ENCODE results near the gene PSMB1. TPM values are rescaled to one million over a fixed set of nuclear protein-coding genes. Genes with fewer than 3 reads are reported as not detected.

The PSMB1 gene
- total and polyA plus RNA-seq, 2 donors (not counting 3 experiments of a cell fraction or from before 2014, with no cell fraction given) = 198 to 560 TPM

GRCh38 chr6:170597278-170597677, 44.2 kb upstream of the PSMB1 start:
- H3K9me3 ChIP-seq (replicated peaks; ENCODE audit: control insufficient read depth, insufficient read depth, low read length) = no peaks in the 10 kb centered on the region
- no peak for TF ChIP-seq FOS (IDR thresholded peaks at IDR 0.05; ENCODE audit: borderline replicate concordance, insufficient read depth, low read length)
- no peaks in the 10 kb centered on the region for H3K9me1 ChIP-seq (replicated peaks; ENCODE audit: control insufficient read depth, extremely low read depth, insufficient read depth, low read length)
- DNase-seq (ENCODE audit: low read depth, low spot score) (no peak), FAIRE-seq (no peak)
- no TSS peak for BruUV-seq (replicated peaks)
- no peak overlapping the region for H3K4me2 ChIP-seq (ENCODE audit: insufficient read depth, low read length)
- H3K4me1 ChIP-seq (ENCODE audit: control insufficient read depth, extremely low read depth, insufficient read depth, low read length) = no peaks in the 10 kb centered on the region
- no peak overlapping the region for H2AFZ ChIP-seq (ENCODE audit: low read depth, low read length)
- H3K79me2 ChIP-seq (ENCODE audit: control insufficient read depth, insufficient read depth, low read length) = no peaks in the 10 kb centered on the region
- ChIA-PET CTCF (no interaction called here), POLR2A (no interaction called here)
- H4K20me1 ChIP-seq (replicated peaks; ENCODE audit: control insufficient read depth, extremely low read depth, insufficient read depth, low read length) = no peaks in the 10 kb centered on the region
- H3K27me3 ChIP-seq (ENCODE audit: control insufficient read depth in 2 of 2, insufficient read depth in 2 of 2, low read length in 2 of 2) = peaks cover 0 to 2% of the 10 kb centered on the region in 2 experiments
- H3K9ac ChIP-seq (replicated peaks; ENCODE audit: extremely low read depth, insufficient read depth, low read length) = no peak overlapping the region
- no peaks in the 10 kb centered on the region for H3K36me3 ChIP-seq (ENCODE audit: control insufficient read depth in 2 of 2, extremely low read depth in 1 of 2, insufficient read depth in 2 of 2, low read length in 2 of 2)
- no peak overlapping the region for H3K27ac ChIP-seq (ENCODE audit: insufficient read depth, low read depth, low read length)
- H3K4me3 ChIP-seq (replicated peaks in 1 of 3; ENCODE audit: insufficient read depth in 1 of 3, low read depth in 1 of 3, low read length in 3 of 3) = no peak overlapping the region
- intact Hi-C loops (cut with micrococcal nuclease) (no loop called here), dilution Hi-C loops (cut with MboI; ENCODE audit: extremely low pct_ligation_motif_present, low sequenced_read_pairs) (no loop called here)

DNA sequence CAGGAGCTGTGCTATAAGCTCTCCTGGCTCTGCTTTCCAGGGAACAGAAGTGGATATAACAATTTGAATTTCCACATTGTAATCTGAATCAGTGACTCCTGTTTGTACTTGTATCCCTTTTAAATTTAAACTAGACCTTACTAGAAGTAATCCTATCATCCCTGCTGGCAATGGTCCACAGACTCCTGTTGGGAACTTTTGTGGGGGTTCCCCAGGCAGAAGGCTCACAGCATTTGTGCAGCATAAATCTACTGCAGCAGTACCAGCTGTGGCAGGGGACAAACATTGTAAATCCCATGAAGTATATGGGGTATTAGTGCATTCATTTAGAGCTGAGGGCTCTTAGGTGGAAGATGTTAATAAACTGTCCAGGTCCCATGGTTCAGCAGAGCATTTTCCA, 43.3 kb upstream of the PSMB1 start:
- Histone ChIP-seq H3K4me3 (replicated peaks in 1 of 3; ENCODE audit: insufficient read depth in 1 of 3, low read depth in 1 of 3, low read length in 3 of 3) (no peak overlapping the region), H3K9me1 (replicated peaks; ENCODE audit: control insufficient read depth, extremely low read depth, insufficient read depth, low read length) (no peaks in the 10 kb centered on the region), H3K4me1 (ENCODE audit: control insufficient read depth, extremely low read depth, insufficient read depth, low read length) (no peaks in the 10 kb centered on the region), H3K27ac (ENCODE audit: insufficient read depth, low read depth, low read length) (no peak overlapping the region), H3K27me3 (ENCODE audit: control insufficient read depth in 2 of 2, insufficient read depth in 2 of 2, low read length in 2 of 2) (peaks cover 0 to 2% of the 10 kb centered on the region in 2 experiments), H3K36me3 (ENCODE audit: control insufficient read depth in 2 of 2, extremely low read depth in 1 of 2, insufficient read depth in 2 of 2, low read length in 2 of 2) (no peaks in the 10 kb centered on the region), H3K4me2 (ENCODE audit: insufficient read depth, low read length) (no peak overlapping the region), H3K9ac (replicated peaks; ENCODE audit: extremely low read depth, insufficient read depth, low read length) (no peak overlapping the region), H4K20me1 (replicated peaks; ENCODE audit: control insufficient read depth, extremely low read depth, insufficient read depth, low read length) (no peaks in the 10 kb centered on the region), H2AFZ (ENCODE audit: low read depth, low read length) (no peak overlapping the region), H3K9me3 (replicated peaks; ENCODE audit: control insufficient read depth, insufficient read depth, low read length) (no peaks in the 10 kb centered on the region), H3K79me2 (ENCODE audit: control insufficient read depth, insufficient read depth, low read length) (no peaks in the 10 kb centered on the region)
- POLR2A ChIA-PET = no interaction called here
- dilution Hi-C loops (cut with MboI; ENCODE audit: extremely low pct_ligation_motif_present, low sequenced_read_pairs) (no loop called here), intact Hi-C loops (cut with micrococcal nuclease) (no loop called here)
- TF ChIP-seq FOS (IDR thresholded peaks at IDR 0.05; ENCODE audit: borderline replicate concordance, insufficient read depth, low read length) (no peak), MYC (IDR thresholded peaks at IDR 0.05; ENCODE audit: low read depth, low read length) (no peak), POLR2A (IDR thresholded peaks at IDR 0.05; ENCODE audit: low read depth, low read length) (no peak), JUN (IDR thresholded peaks at IDR 0.05; ENCODE audit: borderline replicate concordance, insufficient read depth, insufficient read length, low read depth) (no peak), CTCF (IDR thresholded peaks at IDR 0.05; ENCODE audit: extremely low read depth in 1 of 2, insufficient read depth in 1 of 2, low read depth in 1 of 2, low read length in 2 of 2) (no peak), POLR2AphosphoS5 (IDR thresholded peaks at IDR 0.05; ENCODE audit: insufficient read depth, low read depth, low read length) (no peak), GATA2 (IDR thresholded peaks at IDR 0.05; ENCODE audit: insufficient read depth, insufficient read length, low read depth, low read length) (no peak), EZH2 (IDR thresholded peaks at IDR 0.05; ENCODE audit: borderline replicate concordance, low read depth, low read length, severe bottlenecking) (no peak)
- TF ChIP-seq, protein P1, sequence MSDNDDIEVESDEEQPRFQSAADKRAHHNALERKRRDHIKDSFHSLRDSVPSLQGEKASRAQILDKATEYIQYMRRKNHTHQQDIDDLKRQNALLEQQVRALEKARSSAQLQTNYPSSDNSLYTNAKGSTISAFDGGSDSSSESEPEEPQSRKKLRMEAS (IDR thresholded peaks at IDR 0.05; ENCODE audit: insufficient read depth, insufficient read length) = no peak
- DNase-seq (ENCODE audit: low read depth, low spot score) (no peak), FAIRE-seq (no peak)
- BruUV-seq (replicated peaks) = no TSS peak
- CTCF ChIA-PET = no interaction called here
